Left ventricle myocardium inferior (tissue), 1 donor: ENCODE results near the gene SERF1B. TPM values are rescaled to one million over a fixed set of nuclear protein-coding genes. Genes with fewer than 3 reads are reported as not detected.
"Not testable (repeated sequence)": the region's sequence is repeated elsewhere in the genome, so short reads cannot be mapped to it uniquely, and the experiment has no call there.

Experiments
- DNase-seq: peaks from one replicate; pipeline ENCODE4 v3.0.0-alpha.2; 2020
- H3K27ac ChIP-seq: fragments of 200-600 bp; replicated peaks from 2 replicates; pipeline ENCODE4 v1.8.0; 2021
- H3K27me3 ChIP-seq: fragments of 200-600 bp; 2 replicates; pipeline ENCODE4 v1.8.0; 2021; ENCODE audit warnings: low read depth
- H3K36me3 ChIP-seq: fragments of 200-600 bp; 2 replicates; pipeline ENCODE4 v1.8.0; 2021
- H3K4me1 ChIP-seq: fragments of 200-600 bp; 2 replicates; pipeline ENCODE4 v1.8.0; 2021
- H3K4me3 ChIP-seq: fragments of 200-600 bp; 2 replicates; pipeline ENCODE4 v1.8.0; 2021; ENCODE audit warnings: mild to moderate bottlenecking, moderate library complexity
- H3K9me3 ChIP-seq: fragments of 200-600 bp; replicated peaks from 2 replicates; pipeline ENCODE4 v1.8.0; 2021
- intact Hi-C: fragments of 100-400 bp; cut with micrococcal nuclease; formaldehyde crosslinking; loops from one replicate; pipeline ENCODE4 v1.11.0; 2022
- long read RNA-seq: library from polyadenylated mRNA; unstranded; transcript quantifications from one replicate; pipeline ENCODE4 v2.0.0, GENCODE V29; 2021
- total RNA-seq: library from RNA; stranded (reverse); fragmentation: NEBNext Ultra II Directional; extraction: Animal tissue kit (Norgen Biotek cat#: 25700); gene quantifications from one replicate; pipeline ENCODE4 v1.2.1, GENCODE V29; 2021
- donor health status: DM: no; HTN: yes; CAD: no; lungs with severe emphysema.

The SERF1B gene
- 21.1 TPM for total RNA-seq
- long read RNA-seq, transcript SERF1B-202 (3 exons, 703 nt) = major isoform, 6 of 13 reads
- long read RNA-seq, partial matches to known transcripts = 1 of 13 reads
- long read RNA-seq, other reads (novel, unspliced or antisense) = 1 of 13 reads

- DNase-seq, H3K9me3 ChIP-seq, H3K27ac ChIP-seq, H3K27me3 ChIP-seq, H3K4me1 ChIP-seq, intact Hi-C loops, H3K36me3 ChIP-seq, H3K4me3 ChIP-seq: not testable (repeated sequence)
Measured at GRCh38 chr5:70025106-70025844, at the start of gene SERF1B. Gene SERF1B (plus strand): TSS chr5:70025251. CDS start chr5:70025452, 201 bp downstream.

- H3K4me1 ChIP-seq, H3K36me3 ChIP-seq, DNase-seq, H3K27me3 ChIP-seq, H3K9me3 ChIP-seq, H3K4me3 ChIP-seq, H3K27ac ChIP-seq, intact Hi-C loops: not testable (repeated sequence)
Measured at GRCh38 chr5:69991713-69992112, 33.3 kb upstream of the SERF1B start.

GRCh38 chr5:69995535-69995934 lies 29.5 kb upstream of the SERF1B start:
- DNase-seq, H3K4me1 ChIP-seq, H3K36me3 ChIP-seq, H3K27ac ChIP-seq, H3K27me3 ChIP-seq, intact Hi-C loops, H3K9me3 ChIP-seq, H3K4me3 ChIP-seq: not testable (repeated sequence)

GRCh38 chr5:70020660-70021059 lies 4.4 kb upstream of the SERF1B start:
- H3K4me1 ChIP-seq, H3K4me3 ChIP-seq, DNase-seq, intact Hi-C loops, H3K36me3 ChIP-seq, H3K9me3 ChIP-seq, H3K27ac ChIP-seq, H3K27me3 ChIP-seq: not testable (repeated sequence)

- intact Hi-C loops, H3K27ac ChIP-seq, DNase-seq: not testable (repeated sequence)
Measured at GRCh38 chr5:70025845-70026145, 744 bp downstream of the SERF1B start.

GRCh38 chr5:70031204-70031603 lies 6.2 kb downstream of the SERF1B start:
- H3K9me3 ChIP-seq, H3K4me1 ChIP-seq, intact Hi-C loops: not testable (repeated sequence)

More at GRCh38 chr5:70025845-70026145, 744 bp downstream of the SERF1B start:
- H3K9me3 ChIP-seq, H3K36me3 ChIP-seq, H3K27me3 ChIP-seq, H3K4me1 ChIP-seq, H3K4me3 ChIP-seq: not testable (repeated sequence)

GRCh38 chr5:70041411-70041810 lies 16.4 kb downstream of the SERF1B start:
- H3K27me3 ChIP-seq, H3K4me3 ChIP-seq, H3K36me3 ChIP-seq, H3K9me3 ChIP-seq, H3K4me1 ChIP-seq, intact Hi-C loops, H3K27ac ChIP-seq, DNase-seq: not testable (repeated sequence)

More at GRCh38 chr5:70031204-70031603, 6.2 kb downstream of the SERF1B start:
- DNase-seq, H3K27me3 ChIP-seq, H3K4me3 ChIP-seq, H3K27ac ChIP-seq, H3K36me3 ChIP-seq: not testable (repeated sequence)

GRCh38 chr5:70049790-70050142 lies 24.7 kb downstream of the SERF1B start:
- intact Hi-C loops, DNase-seq, H3K4me1 ChIP-seq, H3K4me3 ChIP-seq, H3K27me3 ChIP-seq, H3K36me3 ChIP-seq, H3K9me3 ChIP-seq, H3K27ac ChIP-seq: not testable (repeated sequence)

- H3K36me3 ChIP-seq, H3K4me3 ChIP-seq, H3K27me3 ChIP-seq, intact Hi-C loops, H3K4me1 ChIP-seq, DNase-seq, H3K9me3 ChIP-seq, H3K27ac ChIP-seq: not testable (repeated sequence)
Measured at GRCh38 chr5:70056289-70056942, 31.4 kb downstream of the SERF1B start.

- H3K27me3 ChIP-seq, intact Hi-C loops, H3K4me3 ChIP-seq, DNase-seq, H3K36me3 ChIP-seq, H3K4me1 ChIP-seq, H3K9me3 ChIP-seq, H3K27ac ChIP-seq: not testable (repeated sequence)
Measured at GRCh38 chr5:70057140-70057539, 32.1 kb downstream of the SERF1B start.

- intact Hi-C loops, H3K27ac ChIP-seq, DNase-seq, H3K4me3 ChIP-seq, H3K36me3 ChIP-seq, H3K4me1 ChIP-seq, H3K27me3 ChIP-seq, H3K9me3 ChIP-seq: not testable (repeated sequence)
Measured at GRCh38 chr5:70077632-70078031, 52.6 kb downstream of the SERF1B start.

- H3K9me3 ChIP-seq, H3K27me3 ChIP-seq, H3K36me3 ChIP-seq, H3K4me3 ChIP-seq, intact Hi-C loops, DNase-seq, H3K27ac ChIP-seq, H3K4me1 ChIP-seq: not testable (repeated sequence)
Measured at GRCh38 chr5:70088907-70089464, 63.9 kb downstream of the SERF1B start.

- H3K36me3 ChIP-seq, H3K27ac ChIP-seq, H3K4me3 ChIP-seq, DNase-seq, intact Hi-C loops, H3K4me1 ChIP-seq, H3K27me3 ChIP-seq, H3K9me3 ChIP-seq: not testable (repeated sequence)
Measured at GRCh38 chr5:70091776-70092175, 66.7 kb downstream of the SERF1B start.
